ENCODE measurements around the gene TMEM131L. TPM values are rescaled to one million over a fixed set of nuclear protein-coding genes. Genes with fewer than 3 reads are reported as not detected.

TMEM131L gene
- total RNA-seq, 1 donor from 2014 or later: 7.9 TPM

- Histone ChIP-seq H3K27me3 (ENCODE audit: control insufficient read depth, insufficient read depth, low read length) (no peaks in the 10 kb centered on the region), H3K4me3 (ENCODE audit: low read depth, low read length) (no peak overlapping the region), H3K36me3 (ENCODE audit: control insufficient read depth, insufficient read depth, low read length) (no peaks in the 10 kb centered on the region)
- no peak for DNase-seq (ENCODE audit: low read depth)
- TF ChIP-seq CTCF (IDR thresholded peaks at IDR 0.05; ENCODE audit: insufficient read depth, low read length, severe bottlenecking): no peak
- no peak for FAIRE-seq
These were observed 2.1 kb upstream of the TMEM131L start for GRCh38 chr4:153464068-153464467.

- TF ChIP-seq CTCF (IDR thresholded peaks at IDR 0.05; ENCODE audit: insufficient read depth, low read length, severe bottlenecking): no peak
- peak overlapping the region; percentile 97 for H3K4me3 ChIP-seq (ENCODE audit: low read depth, low read length)
- FAIRE-seq: no peak
These were observed 1.0 kb upstream of the TMEM131L start for GRCh38 chr4:153465140-153465539.

GRCh38 chr4:153465615-153466080 lies 512 bp upstream of the TMEM131L start:
- DNase-seq (ENCODE audit: low read depth): no peak
- no peaks in the 10 kb centered on the region for H3K36me3 ChIP-seq (ENCODE audit: control insufficient read depth, insufficient read depth, low read length)
- H3K27me3 ChIP-seq (ENCODE audit: control insufficient read depth, insufficient read depth, low read length): no peaks in the 10 kb centered on the region
- FAIRE-seq: no peak
- H3K4me3 ChIP-seq (ENCODE audit: low read depth, low read length): peak overlapping the region; percentile 97
- TF ChIP-seq CTCF (IDR thresholded peaks at IDR 0.05; ENCODE audit: insufficient read depth, low read length, severe bottlenecking): peak; percentile 27

More at GRCh38 chr4:153465140-153465539, 1.0 kb upstream of the TMEM131L start:
- Histone ChIP-seq H3K27me3 (ENCODE audit: control insufficient read depth, insufficient read depth, low read length) (no peaks in the 10 kb centered on the region), H3K36me3 (ENCODE audit: control insufficient read depth, insufficient read depth, low read length) (no peaks in the 10 kb centered on the region)
- DNase-seq (ENCODE audit: low read depth): no peak

GRCh38 chr4:153466949-153467896 lies 1.1 kb downstream of the TMEM131L start:
- H3K36me3 ChIP-seq (ENCODE audit: control insufficient read depth, insufficient read depth, low read length): no peaks in the 10 kb centered on the region
- FAIRE-seq (no peak), DNase-seq (ENCODE audit: low read depth) (peak; percentile 55)
- peak overlapping the region; percentile 97 for H3K4me3 ChIP-seq (ENCODE audit: low read depth, low read length)
- TF ChIP-seq CTCF (IDR thresholded peaks at IDR 0.05; ENCODE audit: insufficient read depth, low read length, severe bottlenecking): no peak
- H3K27me3 ChIP-seq (ENCODE audit: control insufficient read depth, insufficient read depth, low read length): no peaks in the 10 kb centered on the region

- Histone ChIP-seq H3K27me3 (ENCODE audit: control insufficient read depth, insufficient read depth, low read length) (no peaks in the 10 kb centered on the region), H3K36me3 (ENCODE audit: control insufficient read depth, insufficient read depth, low read length) (no peaks in the 10 kb centered on the region), H3K4me3 (ENCODE audit: low read depth, low read length) (no peak overlapping the region)
- DNase-seq (ENCODE audit: low read depth): no peak
- FAIRE-seq: no peak
- no peak for TF ChIP-seq CTCF (IDR thresholded peaks at IDR 0.05; ENCODE audit: insufficient read depth, low read length, severe bottlenecking)
These were observed 1.7 kb downstream of the TMEM131L start for GRCh38 chr4:153467897-153468262.

Data from bronchial epithelial cell (primary cell).